HG03045 (cell line): ENCODE measurements around the gene MLEC.
A peak's percentile ranks its signal among the peaks of the same experiment; 100 is the strongest.

Experiments
- ATAC-seq: cut with Tn5 transposase; IDR thresholded peaks from one replicate; pipeline ENCODE4 v1.9.1; 2021; ENCODE audit warnings: mild to moderate bottlenecking, moderate library complexity; ENCODE audit not compliant: unreplicated experiment

MLEC gene

GRCh38 chr12:120690978-120691377 is 4.0 kb downstream of the MLEC start:
- no peak for ATAC-seq

- no peak for ATAC-seq
Measured at GRCh38 chr12:120692524-120693033, 5.6 kb downstream of the MLEC start.

- no peak for ATAC-seq
Measured at GRCh38 chr12:120693848-120694247, 6.9 kb downstream of the MLEC start.

DNA sequence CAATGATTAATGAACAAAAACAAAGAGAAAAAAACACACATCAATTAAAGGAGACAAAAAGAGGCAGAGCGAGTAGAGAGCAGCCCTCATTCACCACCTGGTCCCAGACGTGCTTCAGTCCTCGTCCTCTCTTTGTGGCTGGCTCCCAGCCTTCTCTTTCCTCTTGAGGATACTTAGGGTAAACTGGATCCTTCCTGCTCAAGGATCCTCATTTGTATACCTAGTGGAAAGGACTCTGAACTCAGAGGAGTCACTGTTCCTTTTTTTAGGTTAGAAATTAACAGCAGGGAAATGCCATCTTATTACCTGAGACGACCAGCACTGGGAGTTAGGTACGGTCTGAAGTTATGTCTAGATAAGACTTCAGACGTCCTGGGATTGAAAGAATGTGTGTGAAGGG is 9.7 kb downstream of the MLEC start:
- no peak for ATAC-seq

DNA sequence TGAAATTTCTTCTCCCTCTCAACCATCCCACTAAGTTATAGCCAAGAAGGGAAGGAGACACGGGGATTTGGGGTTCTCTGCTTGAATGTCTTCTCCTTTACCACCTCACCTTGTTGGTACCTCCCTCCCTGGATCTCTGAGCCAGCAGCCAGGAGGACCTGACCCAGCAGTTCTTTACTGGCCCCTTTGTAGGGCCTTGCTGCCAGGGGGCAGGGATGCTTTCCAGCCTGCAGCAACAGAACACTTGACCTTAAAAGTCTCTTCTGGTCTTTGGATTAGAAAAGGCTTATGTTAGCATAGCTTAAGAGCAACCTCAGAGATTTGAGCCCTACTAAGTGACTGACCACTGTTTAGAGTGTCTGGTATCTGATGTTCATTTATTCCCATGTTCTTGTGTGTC is 10.4 kb downstream of the MLEC start:
- ATAC-seq = no peak

- ATAC-seq = no peak
Measured at GRCh38 chr12:120698665-120699064, 11.7 kb downstream of the MLEC start.

GRCh38 chr12:120699553-120699952 is 12.6 kb downstream of the MLEC start:
- ATAC-seq = no peak

GRCh38 chr12:120700886-120701285 is 13.9 kb downstream of the MLEC start:
- no peak for ATAC-seq

- ATAC-seq = no peak
Measured at GRCh38 chr12:120702637-120703036, 15.7 kb downstream of the MLEC start.

DNA sequence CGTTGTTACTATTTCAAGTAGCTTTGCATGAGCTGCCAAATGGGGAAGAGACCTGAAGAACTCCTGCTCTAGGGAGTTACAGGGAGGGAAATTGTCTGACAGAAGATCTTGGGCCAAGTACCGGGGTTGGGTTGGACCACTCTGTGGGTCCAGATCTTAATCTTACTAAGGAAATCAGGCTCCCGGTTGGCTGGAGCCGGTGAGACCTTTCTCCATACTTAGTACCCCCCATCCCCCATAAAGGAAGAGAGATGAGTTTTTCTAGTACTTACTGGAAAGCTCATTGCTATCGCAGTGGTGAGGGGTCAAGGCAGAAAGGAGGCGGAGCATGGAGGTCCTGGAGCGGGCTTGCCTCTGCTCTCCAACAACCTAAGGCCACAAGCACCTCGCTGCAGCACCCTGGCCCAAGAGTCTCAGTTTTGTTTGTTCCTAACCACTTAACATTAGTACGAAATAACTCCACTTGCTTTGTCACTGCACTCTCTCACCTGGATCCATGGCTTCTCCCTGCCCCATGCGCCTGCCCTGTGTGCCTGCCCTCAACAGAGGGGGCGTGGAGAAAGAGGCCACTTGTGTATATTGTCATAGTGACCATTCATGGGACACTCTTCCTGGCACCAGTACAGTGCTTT is 16.5 kb downstream of the MLEC start:
- ATAC-seq = no peak

DNA sequence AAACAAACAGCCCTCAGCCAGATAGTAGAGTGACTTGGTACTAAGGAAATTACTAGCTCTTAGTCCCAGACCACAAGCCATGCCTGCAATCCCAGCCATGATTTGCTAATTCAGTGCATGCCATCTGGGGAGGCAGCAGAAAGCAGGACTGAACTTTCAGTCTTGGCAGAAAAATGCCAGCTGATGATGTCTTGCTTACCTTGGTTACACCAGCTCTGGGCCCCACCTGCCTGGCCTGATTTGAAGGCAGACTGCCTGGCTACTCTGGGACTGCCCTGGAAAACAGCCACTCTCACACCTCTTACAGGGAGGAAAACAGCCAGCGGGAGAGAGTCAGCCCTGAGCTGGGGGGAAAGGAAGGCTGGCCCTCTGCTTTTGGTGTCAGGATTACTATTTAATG is 18.7 kb downstream of the MLEC start:
- ATAC-seq = no peak

GRCh38 chr12:120706029-120706428 is 19.1 kb downstream of the MLEC start:
- ATAC-seq = no peak

GRCh38 chr12:120708651-120709050 is 21.7 kb downstream of the MLEC start:
- ATAC-seq = no peak

DNA sequence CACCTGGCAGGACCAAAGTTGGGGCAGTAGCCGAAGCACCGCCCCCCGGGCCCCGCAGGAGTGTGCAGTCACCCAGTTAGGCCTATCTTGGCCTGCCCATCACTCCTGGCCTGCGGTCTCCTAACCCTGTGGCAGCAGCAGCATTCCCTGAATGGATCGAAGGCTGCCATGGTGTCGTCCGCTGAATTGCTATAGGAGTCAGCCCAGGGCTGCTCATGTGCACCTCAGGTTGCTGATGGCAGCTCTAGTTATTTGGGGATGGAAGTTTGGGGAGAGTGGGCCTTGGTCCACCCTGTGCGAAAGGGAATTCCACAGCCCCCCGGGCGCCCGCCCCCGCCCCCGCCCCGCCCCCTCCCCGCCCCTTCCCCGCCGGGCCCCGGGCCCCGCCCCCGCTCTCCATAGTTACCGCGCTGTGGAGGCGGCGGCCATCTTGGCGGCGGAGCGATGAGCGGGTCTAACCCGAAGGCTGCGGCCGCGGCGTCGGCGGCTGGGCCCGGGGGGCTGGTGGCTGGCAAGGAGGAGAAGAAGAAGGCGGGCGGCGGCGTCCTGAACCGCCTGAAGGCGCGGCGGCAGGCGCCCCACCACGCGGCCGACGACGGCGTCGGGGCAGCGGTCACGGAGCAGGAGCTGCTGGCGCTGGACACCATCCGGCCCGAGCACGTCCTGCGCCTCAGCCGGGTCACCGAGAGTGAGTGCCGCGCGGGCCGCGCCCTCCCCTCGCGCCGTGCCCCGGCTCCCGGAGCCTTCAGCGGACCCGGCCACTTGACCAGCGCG is 23.3 kb downstream of the MLEC start, which contains the start of gene UNC119B:
Gene UNC119B (plus strand): TSS at position 428 of the 774 bp plus-strand sequence. CDS start 17 bp downstream, at position 445.
- peak; percentile 82 for ATAC-seq

- peak; percentile 16 for ATAC-seq
Measured at GRCh38 chr12:120710805-120711296, 23.9 kb downstream of the MLEC start.

DNA sequence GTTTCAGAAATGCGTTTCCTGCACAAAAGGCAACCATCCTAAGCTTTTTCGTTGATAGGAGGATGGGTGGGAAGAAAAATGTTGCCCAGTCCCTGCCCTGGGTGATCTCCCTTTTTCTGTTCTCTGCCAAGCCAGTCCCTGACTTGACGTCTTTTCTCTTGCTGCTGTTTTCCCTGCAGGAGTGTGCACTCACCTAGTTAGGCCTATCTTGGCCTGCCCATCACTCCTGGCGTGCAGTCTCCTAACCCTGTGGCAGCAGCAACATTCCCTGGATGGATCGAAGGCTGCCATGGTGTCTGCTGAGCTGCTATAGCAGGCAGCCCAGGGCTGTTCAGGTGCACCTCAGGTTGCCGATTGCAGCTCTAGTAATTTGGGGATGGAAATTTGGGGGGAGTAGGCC is 24.5 kb downstream of the MLEC start:
- ATAC-seq = no peak

DNA sequence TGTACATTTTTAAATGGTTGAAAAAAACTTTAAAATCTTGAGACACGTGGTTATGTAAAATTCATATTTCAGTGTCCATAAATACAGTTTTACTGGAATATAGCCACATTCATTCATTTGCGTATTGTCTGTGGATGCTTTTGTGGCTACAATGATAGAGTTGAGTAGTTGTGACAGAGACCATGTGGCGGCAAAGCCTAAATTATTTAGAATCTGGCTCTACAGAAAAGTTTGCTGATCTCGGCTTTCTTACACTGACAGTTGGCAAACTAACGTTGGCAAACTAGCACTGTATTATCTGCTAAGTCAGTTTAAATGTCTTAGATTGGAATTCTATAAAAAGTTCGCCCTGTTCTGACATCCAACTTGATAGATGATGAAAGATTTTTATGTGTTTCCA is 25.7 kb downstream of the MLEC start:
- no peak for ATAC-seq

- no peak for ATAC-seq
Measured at GRCh38 chr12:120713861-120714482, 27.0 kb downstream of the MLEC start.

- no peak for ATAC-seq
Measured at GRCh38 chr12:120718055-120718454, 31.1 kb downstream of the MLEC start.

GRCh38 chr12:120719072-120719471 is 32.1 kb downstream of the MLEC start:
- ATAC-seq = no peak

DNA sequence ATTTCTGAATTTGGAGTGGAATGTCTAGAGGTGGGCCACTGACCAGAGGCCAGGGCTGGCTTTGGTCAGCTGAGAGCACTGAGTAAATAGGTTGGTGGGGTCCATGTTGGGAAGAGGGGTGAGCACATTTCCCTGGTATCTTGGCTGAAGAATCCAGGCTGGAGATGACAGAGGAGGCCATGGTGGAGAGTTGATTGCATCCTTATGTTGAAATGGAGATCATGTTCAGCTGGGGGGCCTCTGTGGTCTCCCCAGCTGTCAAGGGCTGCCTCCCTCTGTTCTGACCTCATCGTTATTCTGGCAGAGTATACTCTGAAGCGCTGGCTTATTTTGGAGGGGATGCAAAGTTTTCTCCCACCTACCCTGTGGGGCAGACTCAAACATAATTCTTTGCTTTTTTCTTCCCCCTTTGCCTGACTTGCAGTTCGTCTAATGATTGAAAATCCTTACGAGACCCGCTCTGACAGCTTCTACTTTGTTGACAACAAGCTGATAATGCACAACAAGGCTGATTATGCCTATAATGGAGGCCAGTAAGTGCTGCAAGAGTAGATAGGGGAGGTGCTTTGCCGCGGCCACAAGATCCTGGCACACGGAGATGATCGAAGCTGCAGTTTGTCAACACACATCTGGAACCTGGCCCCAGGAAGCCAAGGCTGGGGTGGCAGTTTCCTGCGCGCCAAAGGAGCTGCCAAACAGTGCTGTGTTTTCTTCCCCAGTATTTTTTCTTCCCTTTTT is 32.7 kb downstream of the MLEC start:
- no peak for ATAC-seq
